Measurements from ENCODE around the gene CYP46A1. TPM values are rescaled to one million over a fixed set of nuclear protein-coding genes. Genes with fewer than 3 reads are reported as not detected.

The CYP46A1 gene
- total and polyA plus RNA-seq, 10 donors, result 0.11 to 0.85 (median 0.32) TPM

DNA sequence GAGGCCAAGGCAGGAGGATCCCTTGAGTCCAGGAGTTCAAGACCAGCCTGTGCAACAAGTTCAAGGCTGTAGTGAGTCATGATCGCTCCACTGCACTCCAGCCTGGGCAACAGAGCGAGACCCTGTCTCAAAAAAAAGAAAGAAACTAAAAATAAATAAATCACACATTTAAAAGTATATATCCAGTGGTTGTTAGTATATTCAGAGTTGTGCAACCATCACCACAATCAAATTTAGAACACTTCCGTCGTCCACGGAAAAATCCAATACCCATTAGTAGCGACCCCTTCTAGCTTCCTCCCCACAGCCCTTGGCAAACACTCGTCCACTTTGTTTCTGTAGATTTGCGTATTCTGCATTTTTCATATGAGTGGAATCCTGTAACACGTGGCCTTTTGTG, 64.4 kb downstream of the CYP46A1 start:
- Histone ChIP-seq H3K27ac (no peak overlapping the region), H3K4me1 (peaks cover 11 to 43% (median 23%) of the 10 kb centered on the region in 6 donors), H3K36me3 (no peaks in the 10 kb centered on the region), H3K27me3 (replicated peaks in 1 of 7) (peaks cover 0 to 44% (median 0%) of the 10 kb centered on the region in 7 donors), H3K4me3 (no peak overlapping the region), H3K9me3 (no peaks in the 10 kb centered on the region)
- no peak for DNase-seq
- intact Hi-C loops (cut with DNase I; ENCODE audit: low total_unique reads), result no loop called here
- WGBS, 5 donors, result 73 to 80% (median 75%) methylated on average over 9 of the region's 9 CpGs
- TF ChIP-seq POLR2AphosphoS5 (IDR thresholded peaks at IDR 0.05) (no peak), POLR2A (IDR thresholded peaks at IDR 0.05) (no peak)
- TF ChIP-seq, protein P1, sequence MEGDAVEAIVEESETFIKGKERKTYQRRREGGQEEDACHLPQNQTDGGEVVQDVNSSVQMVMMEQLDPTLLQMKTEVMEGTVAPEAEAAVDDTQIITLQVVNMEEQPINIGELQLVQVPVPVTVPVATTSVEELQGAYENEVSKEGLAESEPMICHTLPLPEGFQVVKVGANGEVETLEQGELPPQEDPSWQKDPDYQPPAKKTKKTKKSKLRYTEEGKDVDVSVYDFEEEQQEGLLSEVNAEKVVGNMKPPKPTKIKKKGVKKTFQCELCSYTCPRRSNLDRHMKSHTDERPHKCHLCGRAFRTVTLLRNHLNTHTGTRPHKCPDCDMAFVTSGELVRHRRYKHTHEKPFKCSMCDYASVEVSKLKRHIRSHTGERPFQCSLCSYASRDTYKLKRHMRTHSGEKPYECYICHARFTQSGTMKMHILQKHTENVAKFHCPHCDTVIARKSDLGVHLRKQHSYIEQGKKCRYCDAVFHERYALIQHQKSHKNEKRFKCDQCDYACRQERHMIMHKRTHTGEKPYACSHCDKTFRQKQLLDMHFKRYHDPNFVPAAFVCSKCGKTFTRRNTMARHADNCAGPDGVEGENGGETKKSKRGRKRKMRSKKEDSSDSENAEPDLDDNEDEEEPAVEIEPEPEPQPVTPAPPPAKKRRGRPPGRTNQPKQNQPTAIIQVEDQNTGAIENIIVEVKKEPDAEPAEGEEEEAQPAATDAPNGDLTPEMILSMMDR (IDR thresholded peaks at IDR 0.05 in 8 of 11, conservative IDR thresholded peaks at IDR 0.05 in 3 of 11), result no peak

DNA sequence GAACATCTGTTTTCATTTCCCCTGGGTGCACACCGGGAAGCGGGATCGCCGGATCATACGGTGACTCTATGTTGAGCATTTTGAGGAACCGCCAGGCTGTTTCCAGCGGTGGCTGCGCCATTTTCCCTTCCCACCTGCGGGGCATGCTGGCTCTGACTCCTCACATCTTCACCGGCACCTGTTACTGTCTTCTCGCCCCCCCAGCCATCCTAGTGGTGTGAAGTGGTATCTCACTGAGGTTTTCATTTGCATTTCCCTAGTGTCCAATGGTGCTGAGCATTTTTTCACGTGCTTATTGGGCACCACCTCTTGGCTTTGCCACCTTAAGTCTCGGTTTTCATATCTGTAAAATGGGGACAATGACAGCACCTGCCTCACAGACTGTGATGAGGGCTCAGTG, 65.0 kb downstream of the CYP46A1 start:
- 77 to 93% (median 86%) methylated on average over 13 of the region's 13 CpGs for WGBS, 5 donors
- peaks cover 0 to 50% (median 0%) of the 10 kb centered on the region in 7 donors for H3K27me3 ChIP-seq (replicated peaks in 1 of 7)
- intact Hi-C loops (cut with DNase I; ENCODE audit: low total_unique reads), result no loop called here
- peaks cover 11 to 48% (median 23%) of the 10 kb centered on the region in 6 donors for H3K4me1 ChIP-seq
- H3K4me3 ChIP-seq, result no peak overlapping the region
- no peak overlapping the region for H3K27ac ChIP-seq
- TF ChIP-seq POLR2A (IDR thresholded peaks at IDR 0.05) (no peak), POLR2AphosphoS5 (IDR thresholded peaks at IDR 0.05) (no peak)
- TF ChIP-seq, protein P1 (IDR thresholded peaks at IDR 0.05 in 8 of 11, conservative IDR thresholded peaks at IDR 0.05 in 3 of 11), result no peak
- H3K36me3 ChIP-seq, result no peaks in the 10 kb centered on the region
- DNase-seq, result no peak
- H3K9me3 ChIP-seq, result no peaks in the 10 kb centered on the region

DNA sequence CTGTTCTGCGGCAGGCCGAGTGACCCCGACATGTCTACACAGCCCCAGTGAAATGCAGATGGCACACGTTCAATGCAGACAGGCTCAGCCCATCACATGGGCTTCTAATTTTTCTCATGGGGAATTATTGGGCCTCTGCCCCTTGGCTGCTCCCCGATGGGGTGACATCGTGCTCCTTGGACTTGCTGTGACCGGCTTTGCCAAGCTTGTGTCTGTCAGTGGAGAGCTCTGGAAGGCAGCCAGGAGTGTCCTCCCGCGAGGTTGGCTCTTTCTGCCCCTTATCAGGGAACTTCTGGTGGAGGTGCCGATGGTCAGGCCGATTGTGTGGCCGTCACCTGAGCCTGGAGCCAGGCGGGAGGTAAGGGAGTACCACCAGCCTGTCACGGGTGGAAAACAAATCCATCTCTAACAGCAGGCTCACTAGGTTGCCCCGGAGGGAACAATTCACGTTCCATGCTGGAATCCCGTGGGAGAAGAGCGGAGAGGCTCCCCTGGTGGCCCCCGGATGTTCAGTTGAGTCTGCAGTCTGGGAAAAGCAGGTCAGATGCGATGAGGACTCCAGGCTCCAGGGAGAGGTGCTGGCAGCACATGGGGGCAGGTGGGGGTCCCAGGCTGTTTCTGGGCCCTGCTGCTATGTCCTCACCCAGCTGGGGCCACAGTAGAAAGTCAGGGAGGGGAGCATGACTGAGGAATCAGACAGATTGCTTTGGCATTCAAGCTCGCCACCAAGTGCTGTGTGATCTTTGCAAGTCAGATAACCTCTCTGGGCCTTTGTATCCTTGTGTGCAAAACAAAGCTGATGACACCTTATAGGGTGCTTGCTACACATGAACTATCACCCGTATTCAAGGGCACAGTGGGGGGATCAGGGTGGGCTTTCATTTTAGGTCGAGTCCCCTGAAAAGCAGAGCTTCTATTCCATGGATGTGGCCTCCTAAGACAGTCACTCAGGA, 65.9 kb downstream of the CYP46A1 start:
- H3K4me3 ChIP-seq, result no peak overlapping the region
- no peak for DNase-seq
- 72 to 86% (median 74%) methylated on average over 16 to 23 of the region's 23 CpGs for WGBS, 5 donors
- no peaks in the 10 kb centered on the region for H3K36me3 ChIP-seq
- H3K4me1 ChIP-seq, result peaks cover 11 to 48% (median 25%) of the 10 kb centered on the region in 6 donors
- intact Hi-C loops (cut with DNase I; ENCODE audit: low total_unique reads), result no loop called here
- H3K27ac ChIP-seq, result no peak overlapping the region
- no peaks in the 10 kb centered on the region for H3K9me3 ChIP-seq
- TF ChIP-seq, protein P1 (IDR thresholded peaks at IDR 0.05 in 8 of 11, conservative IDR thresholded peaks at IDR 0.05 in 3 of 11), result no peak
- TF ChIP-seq POLR2A (IDR thresholded peaks at IDR 0.05) (no peak), POLR2AphosphoS5 (IDR thresholded peaks at IDR 0.05) (no peak)
- peaks cover 0 to 59% (median 0%) of the 10 kb centered on the region in 7 donors for H3K27me3 ChIP-seq (replicated peaks in 1 of 7)
